WI38 (cell line): Measurements from ENCODE around the gene SRPK3.

Experiments used
- H3K4me3 ChIP-seq: 2 replicates; pipeline ENCODE4 v1.5.1; 2011; ENCODE audit warnings: low read depth, mild to moderate bottlenecking, control low read depth, low read length
- TF ChIP-seq, protein P1 (sequence below): IDR thresholded peaks from 2 replicates; pipeline ENCODE4 v1.5.1; 2012; ENCODE audit warnings: low read depth, mild to moderate bottlenecking, control low read depth, low read length

The SRPK3 gene

DNA sequence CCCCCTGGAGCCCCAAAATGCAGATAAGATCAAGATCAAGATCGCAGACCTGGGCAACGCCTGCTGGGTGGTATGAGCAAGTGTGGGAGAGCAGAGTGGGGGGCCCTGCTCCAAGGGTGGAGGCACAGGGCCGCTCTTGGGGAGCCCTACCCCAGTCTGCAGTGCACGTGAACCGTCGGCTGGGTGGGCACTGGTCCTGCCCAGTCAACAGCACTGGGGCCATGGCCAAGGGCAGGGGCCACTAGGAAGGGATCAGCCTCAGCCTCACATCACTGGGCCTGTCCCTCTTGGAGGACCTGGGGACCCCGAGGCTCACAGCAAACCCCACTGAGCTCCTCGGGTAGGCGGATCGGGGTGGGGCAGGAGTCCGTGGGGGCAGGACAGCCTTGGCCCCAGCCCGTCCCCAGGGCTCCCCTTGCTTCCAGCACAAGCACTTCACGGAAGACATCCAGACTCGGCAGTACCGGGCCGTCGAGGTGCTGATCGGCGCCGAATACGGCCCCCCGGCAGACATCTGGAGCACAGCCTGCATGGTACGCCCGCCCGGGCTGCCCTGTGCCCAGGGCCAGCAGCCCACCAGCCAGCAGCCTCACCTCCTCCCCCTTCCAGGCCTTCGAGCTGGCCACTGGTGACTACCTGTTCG is 3.6 kb downstream of the SRPK3 start:
- H3K4me3 ChIP-seq = no peak overlapping the region
- TF ChIP-seq, protein P1, sequence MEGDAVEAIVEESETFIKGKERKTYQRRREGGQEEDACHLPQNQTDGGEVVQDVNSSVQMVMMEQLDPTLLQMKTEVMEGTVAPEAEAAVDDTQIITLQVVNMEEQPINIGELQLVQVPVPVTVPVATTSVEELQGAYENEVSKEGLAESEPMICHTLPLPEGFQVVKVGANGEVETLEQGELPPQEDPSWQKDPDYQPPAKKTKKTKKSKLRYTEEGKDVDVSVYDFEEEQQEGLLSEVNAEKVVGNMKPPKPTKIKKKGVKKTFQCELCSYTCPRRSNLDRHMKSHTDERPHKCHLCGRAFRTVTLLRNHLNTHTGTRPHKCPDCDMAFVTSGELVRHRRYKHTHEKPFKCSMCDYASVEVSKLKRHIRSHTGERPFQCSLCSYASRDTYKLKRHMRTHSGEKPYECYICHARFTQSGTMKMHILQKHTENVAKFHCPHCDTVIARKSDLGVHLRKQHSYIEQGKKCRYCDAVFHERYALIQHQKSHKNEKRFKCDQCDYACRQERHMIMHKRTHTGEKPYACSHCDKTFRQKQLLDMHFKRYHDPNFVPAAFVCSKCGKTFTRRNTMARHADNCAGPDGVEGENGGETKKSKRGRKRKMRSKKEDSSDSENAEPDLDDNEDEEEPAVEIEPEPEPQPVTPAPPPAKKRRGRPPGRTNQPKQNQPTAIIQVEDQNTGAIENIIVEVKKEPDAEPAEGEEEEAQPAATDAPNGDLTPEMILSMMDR = no peak

DNA sequence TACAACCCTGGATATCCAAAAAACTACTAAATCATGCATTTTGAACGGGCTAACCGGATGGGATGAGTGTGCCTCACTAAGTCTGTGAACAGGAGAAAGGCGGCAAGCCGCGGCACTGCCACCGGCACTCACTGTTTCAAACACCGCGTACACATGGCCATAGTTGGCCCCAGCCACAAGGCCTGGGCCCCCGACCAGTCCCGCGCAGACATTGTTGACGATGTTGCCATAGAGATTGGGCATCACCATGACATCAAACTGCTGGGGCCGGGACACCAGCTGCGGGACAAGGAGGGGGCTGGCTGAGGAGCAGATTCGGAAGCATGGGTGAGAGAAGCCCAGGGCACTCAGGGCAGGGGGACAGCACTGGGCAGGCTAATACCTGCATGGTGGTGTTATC is 5.8 kb downstream of the SRPK3 start:
- H3K4me3 ChIP-seq = no peak overlapping the region
- TF ChIP-seq, protein P1 = no peak

DNA sequence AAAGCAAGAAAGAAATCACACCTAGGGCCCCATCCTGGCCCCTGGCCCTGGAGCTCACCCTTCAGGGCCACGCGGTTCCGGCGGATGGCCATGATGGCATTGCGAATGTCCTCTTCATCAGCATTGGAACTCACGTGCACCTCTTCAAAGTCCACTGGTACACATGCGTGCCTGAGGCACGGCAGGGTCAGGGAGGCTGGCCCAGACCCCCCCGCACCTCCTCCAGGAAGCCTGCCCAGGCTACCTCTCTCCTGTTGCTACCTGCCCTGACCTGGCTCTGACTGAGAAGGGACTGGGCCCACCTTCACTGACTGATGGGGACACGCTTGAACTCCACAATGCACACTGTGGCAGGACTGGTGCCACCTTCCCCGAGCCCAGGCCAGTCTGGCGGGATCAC is 8.8 kb downstream of the SRPK3 start:
- TF ChIP-seq, protein P1 = no peak
- H3K4me3 ChIP-seq = no peak overlapping the region

DNA sequence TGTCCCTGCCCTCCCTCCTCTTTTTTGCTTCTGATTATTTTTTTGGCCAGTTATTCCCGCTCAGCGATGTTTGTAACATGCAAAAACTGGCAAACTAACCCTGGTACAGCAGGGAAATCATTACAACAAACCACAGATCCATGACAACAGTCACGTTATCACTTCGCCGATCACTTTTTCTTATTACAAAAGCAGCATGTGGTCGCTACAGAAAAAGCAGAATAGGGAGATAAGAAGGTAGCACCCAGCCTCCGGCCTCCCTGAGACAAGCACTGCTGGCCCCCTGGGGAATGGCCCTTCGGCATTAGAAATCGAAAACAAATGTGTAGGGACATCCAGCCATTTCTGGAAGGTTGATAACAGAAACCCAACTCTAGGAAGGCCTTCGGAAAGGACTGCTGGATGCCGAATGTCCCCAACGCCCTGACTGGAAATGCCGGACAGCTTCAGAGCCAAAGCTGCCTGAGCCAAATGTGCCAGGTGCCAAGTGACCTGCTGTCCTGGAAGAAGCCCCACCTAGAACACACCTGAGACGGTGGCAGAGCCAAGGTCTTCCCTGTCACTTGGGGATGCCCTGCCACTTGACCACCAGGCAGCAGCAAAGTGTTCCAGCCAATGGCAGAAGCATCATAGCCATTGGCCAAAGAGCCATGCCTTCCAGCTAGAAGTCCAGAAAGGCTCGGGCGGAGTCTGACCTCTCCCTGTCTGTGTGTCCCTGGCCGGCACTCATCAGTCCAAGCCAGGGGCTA is 10.4 kb downstream of the SRPK3 start:
- TF ChIP-seq, protein P1 = no peak

DNA sequence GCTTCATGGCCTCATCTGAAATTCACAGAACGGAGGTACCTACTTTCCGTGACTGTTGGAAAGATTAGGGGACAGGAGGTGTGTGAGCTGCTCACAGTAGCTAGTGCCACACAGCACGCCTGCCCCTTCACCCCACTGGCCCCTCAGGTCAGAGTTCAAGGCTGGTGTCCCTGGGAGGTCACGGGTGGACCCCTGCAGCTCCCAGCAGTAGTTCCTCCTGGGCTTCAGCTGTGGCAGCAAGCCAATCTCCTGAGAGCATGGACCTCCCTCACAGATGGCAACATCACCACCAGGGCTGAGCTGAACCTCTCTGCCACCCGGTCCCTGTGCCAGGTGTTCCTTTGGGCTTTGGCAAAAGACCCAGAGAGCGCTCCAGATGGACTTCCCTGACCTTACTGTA is 11.5 kb downstream of the SRPK3 start:
- TF ChIP-seq, protein P1 = no peak
- H3K4me3 ChIP-seq = no peak overlapping the region

More for the DNA sequence above, 10.4 kb downstream of the SRPK3 start:
- H3K4me3 ChIP-seq = no peak overlapping the region

DNA sequence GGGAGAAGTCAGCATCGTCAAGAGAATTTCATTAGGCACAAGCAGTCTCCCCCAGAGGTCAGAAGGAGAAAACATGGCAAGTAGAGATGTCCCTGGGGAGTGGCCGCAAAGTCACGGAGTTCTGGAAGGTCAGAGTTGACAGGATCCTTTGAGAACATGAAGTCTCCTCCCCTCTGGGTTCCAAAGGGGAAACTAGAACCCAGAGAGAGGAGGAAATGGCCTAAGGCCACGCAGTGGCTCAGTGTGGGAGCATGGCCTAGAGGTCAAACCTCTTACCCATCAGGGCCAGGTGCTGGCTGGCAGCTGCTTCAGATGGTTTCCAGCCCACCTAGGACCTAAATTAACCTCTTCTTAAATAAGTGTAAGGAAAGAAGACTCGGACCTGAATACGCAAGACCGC is 12.4 kb downstream of the SRPK3 start:
- peak overlapping the region; percentile 72 for H3K4me3 ChIP-seq
- TF ChIP-seq, protein P1 = no peak
